Fibroblast of lung (primary cell): ENCODE data around the gene KIAA1958. TPM values are rescaled to one million over a fixed set of nuclear protein-coding genes. Genes with fewer than 3 reads are reported as not detected.

ENCODE experiments used
- DNase-seq, 2 donors: peaks; one replicate each; pipeline versions ENCODE4 v3.0.0 to v3.0.0-alpha.2; 2010; ENCODE audit warnings: low read depth in 2 of 2
- H2AFZ ChIP-seq: 2 replicates; pipeline ENCODE4 v1.5.1; 2012; ENCODE audit warnings: low read length, control low read depth, inconsistent platforms
- H3K27ac ChIP-seq: 2 replicates; pipeline ENCODE4 v1.5.1; 2011; ENCODE audit warnings: low read length, control low read depth; ENCODE audit not compliant: insufficient read depth
- H3K27me3 ChIP-seq: 2 replicates; pipeline ENCODE4 v1.5.1; 2011; ENCODE audit warnings: mild to moderate bottlenecking, low read length; ENCODE audit not compliant: control insufficient read depth, insufficient read depth
- H3K36me3 ChIP-seq: 2 replicates; pipeline ENCODE4 v1.5.1; 2011; ENCODE audit warnings: low read length; ENCODE audit not compliant: control insufficient read depth, insufficient read depth
- H3K4me1 ChIP-seq: 2 replicates; pipeline ENCODE4 v1.5.1; 2011; ENCODE audit warnings: low read length; ENCODE audit not compliant: control insufficient read depth, insufficient read depth; ENCODE audit errors: extremely low read depth
- H3K4me2 ChIP-seq: 2 replicates; pipeline ENCODE4 v1.5.1; 2011; ENCODE audit warnings: low read length, control low read depth; ENCODE audit not compliant: insufficient read depth; ENCODE audit errors: extremely low read depth
- H3K4me3 ChIP-seq, 4 experiments: fragments of 200-600 bp in 1 of 4; sonication (generic) in 1 of 4; replicated peaks in 1 of 4; 2 replicates each; pipeline ENCODE4 v1.5.1; 2011 to 2016; ENCODE audit warnings: low read length in 4 of 4, low read depth in 3 of 4, mild to moderate bottlenecking in 3 of 4, control low read depth in 2 of 4, inconsistent platforms in 1 of 4, mixed read lengths in 1 of 4; ENCODE audit not compliant: insufficient read depth in 1 of 4; ENCODE audit errors: control extremely low read depth in 1 of 4
- H3K79me2 ChIP-seq: 2 replicates; pipeline ENCODE4 v1.5.1; 2012; ENCODE audit warnings: mild to moderate bottlenecking, low read length, inconsistent platforms; ENCODE audit not compliant: control insufficient read depth, insufficient read depth
- H3K9ac ChIP-seq: 2 replicates; pipeline ENCODE4 v1.5.1; 2011; ENCODE audit warnings: mild to moderate bottlenecking, low read length, control low read depth; ENCODE audit not compliant: insufficient read depth
- H3K9me3 ChIP-seq: 2 replicates; pipeline ENCODE4 v1.5.1; 2012; ENCODE audit warnings: low read depth, low read length; ENCODE audit not compliant: control insufficient read depth, insufficient read depth
- H4K20me1 ChIP-seq: 2 replicates; pipeline ENCODE4 v1.5.1; 2011; ENCODE audit warnings: low read length; ENCODE audit not compliant: control insufficient read depth, insufficient read depth; ENCODE audit errors: extremely low read depth
- EZH2 ChIP-seq: IDR thresholded peaks from 2 replicates; pipeline ENCODE4 v1.5.1; 2012; ENCODE audit warnings: low read length, control low read depth, mild to moderate bottlenecking; ENCODE audit errors: missing control alignments
- polyA plus RNA-seq, 2 donors: library from polyadenylated mRNA; depleted of rRNA in 1 of 2; stranded (reverse) in 1 of 2; unstranded in 1 of 2; fragments of >200 nt; gene quantifications; 2 replicates each; pipeline ENCODE4 v1.2.1, GENCODE V29; 2011 to 2012; ENCODE audit warnings: missing spikeins in 1 of 2
- total RNA-seq: library from RNA; depleted of rRNA; stranded (reverse); fragments of >200 nt; gene quantifications from 2 replicates; pipeline ENCODE4 v1.2.1, GENCODE V29; 2014
- TF ChIP-seq, protein P1 (sequence below), 2 donors: IDR thresholded peaks in 1 of 2; conservative IDR thresholded peaks in 1 of 2; 1 replicate in 1 of 2; 2 replicates in 1 of 2; pipeline ENCODE4 v1.5.1; 2011 to 2012; ENCODE audit warnings: low read length in 2 of 2, control low read depth in 1 of 2, inconsistent platforms in 1 of 2, low read depth in 1 of 2, mild to moderate bottlenecking in 1 of 2

KIAA1958 gene
- total and polyA plus RNA-seq, 2 donors (not counting 1 experiment from before 2014, with no cell fraction given) = 0.75 to 3.0 TPM

DNA sequence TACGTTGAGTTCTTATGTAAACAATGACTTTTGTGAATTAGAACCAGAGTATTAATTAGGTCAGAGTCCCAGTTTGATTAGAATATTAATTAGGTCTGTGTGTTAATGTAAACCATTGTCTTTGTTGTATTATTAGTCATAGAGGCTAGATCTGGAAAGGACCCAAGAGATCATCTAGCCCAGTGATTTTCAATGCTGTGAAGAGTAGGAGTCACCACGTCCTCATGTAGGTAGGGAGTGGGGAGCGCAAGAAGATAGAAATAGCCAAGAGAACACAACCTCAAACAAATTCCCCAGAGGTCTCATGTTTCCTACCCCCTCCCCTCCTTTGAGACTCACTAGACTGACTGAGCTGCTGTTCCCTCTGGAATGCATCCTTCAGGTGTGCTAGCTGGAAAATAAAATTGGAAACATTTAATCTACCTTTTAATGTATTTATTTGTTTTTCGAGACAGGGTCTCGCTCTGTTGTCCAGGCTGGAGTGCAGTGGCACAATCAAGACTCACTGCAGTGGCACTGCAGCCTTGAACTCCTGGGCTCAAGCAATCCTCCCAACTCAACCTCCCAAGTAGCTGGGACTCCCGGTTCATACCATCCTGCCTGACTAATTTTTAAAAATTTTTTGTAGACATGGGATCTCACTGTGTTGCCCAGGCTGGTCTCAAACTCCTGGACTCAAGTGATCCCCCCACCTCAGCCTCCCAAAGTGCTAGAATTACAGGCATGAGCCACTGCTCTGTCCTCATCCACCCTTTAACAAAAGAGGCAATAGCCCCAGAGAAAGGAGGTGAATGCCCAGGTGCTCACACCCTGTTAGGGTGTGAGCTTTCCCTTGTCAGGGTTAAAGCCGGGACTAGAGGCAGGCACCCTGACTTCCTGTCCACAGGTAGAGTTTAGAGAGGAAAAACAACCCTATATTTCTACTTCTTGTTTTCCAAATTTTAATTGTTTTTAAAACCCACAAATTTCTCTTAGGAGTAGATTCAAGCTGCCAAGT, 138.4 kb downstream of the KIAA1958 start:
- H3K4me3 ChIP-seq = no peak overlapping the region
- no peak overlapping the region for H3K27ac ChIP-seq
- H3K27me3 ChIP-seq = no peaks in the 10 kb centered on the region
- H3K9ac ChIP-seq = no peak overlapping the region
- no peak overlapping the region for H3K4me2 ChIP-seq
- TF ChIP-seq, protein P1, sequence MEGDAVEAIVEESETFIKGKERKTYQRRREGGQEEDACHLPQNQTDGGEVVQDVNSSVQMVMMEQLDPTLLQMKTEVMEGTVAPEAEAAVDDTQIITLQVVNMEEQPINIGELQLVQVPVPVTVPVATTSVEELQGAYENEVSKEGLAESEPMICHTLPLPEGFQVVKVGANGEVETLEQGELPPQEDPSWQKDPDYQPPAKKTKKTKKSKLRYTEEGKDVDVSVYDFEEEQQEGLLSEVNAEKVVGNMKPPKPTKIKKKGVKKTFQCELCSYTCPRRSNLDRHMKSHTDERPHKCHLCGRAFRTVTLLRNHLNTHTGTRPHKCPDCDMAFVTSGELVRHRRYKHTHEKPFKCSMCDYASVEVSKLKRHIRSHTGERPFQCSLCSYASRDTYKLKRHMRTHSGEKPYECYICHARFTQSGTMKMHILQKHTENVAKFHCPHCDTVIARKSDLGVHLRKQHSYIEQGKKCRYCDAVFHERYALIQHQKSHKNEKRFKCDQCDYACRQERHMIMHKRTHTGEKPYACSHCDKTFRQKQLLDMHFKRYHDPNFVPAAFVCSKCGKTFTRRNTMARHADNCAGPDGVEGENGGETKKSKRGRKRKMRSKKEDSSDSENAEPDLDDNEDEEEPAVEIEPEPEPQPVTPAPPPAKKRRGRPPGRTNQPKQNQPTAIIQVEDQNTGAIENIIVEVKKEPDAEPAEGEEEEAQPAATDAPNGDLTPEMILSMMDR (conservative IDR thresholded peaks at IDR 0.05 in 1 of 2, IDR thresholded peaks at IDR 0.05 in 1 of 2; ENCODE audit: low read depth in 1 of 2, low read length in 2 of 2) = no peak
- no peak for TF ChIP-seq EZH2
- no peaks in the 10 kb centered on the region for H3K79me2 ChIP-seq
- no peaks in the 10 kb centered on the region for H3K9me3 ChIP-seq
- H3K4me1 ChIP-seq = no peaks in the 10 kb centered on the region
- H3K36me3 ChIP-seq = no peaks in the 10 kb centered on the region
- DNase-seq = peak in 1 of 2 donors; percentile 62
- H2AFZ ChIP-seq = no peak overlapping the region
- H4K20me1 ChIP-seq = no peaks in the 10 kb centered on the region

DNA sequence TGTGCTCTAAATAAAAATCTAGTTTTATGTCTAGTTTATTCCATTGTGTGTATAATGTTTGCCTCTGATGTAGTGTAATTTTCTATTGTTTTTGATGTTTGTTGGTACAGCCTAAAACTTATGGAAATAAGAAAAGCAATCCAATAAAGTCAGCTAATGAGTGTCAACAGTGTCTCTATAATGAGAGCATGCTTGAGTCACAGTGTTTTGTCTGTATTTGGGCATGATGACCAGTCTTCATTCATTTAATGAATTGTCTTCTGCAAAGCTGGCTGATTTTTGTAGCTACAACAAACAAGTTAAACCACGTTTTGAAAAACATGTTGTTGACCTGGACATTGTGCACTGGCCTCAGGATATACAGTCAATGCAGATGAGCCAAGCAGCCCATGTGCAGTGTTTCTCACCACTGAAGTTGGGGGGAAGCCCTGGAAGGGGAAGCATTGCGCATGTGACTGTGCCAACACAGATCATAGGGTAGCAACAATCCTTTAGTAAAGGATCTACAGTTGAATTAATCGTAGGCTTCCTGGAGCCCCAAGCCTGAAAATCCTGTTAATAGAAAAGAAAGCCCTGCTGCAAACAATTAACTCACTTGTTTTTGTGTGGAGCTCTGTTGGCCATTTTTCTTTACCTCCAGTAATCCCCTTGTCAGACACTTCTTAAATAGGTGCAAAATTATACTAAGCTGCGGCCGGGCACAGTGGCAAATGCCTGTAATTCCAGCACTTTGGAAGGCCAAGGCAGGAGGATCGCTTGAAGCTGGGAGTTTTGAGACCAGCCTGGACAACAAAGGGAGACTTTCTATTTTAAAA, 143.3 kb downstream of the KIAA1958 start:
- Histone ChIP-seq H3K9me3 (no peaks in the 10 kb centered on the region), H3K4me2 (no peak overlapping the region), H4K20me1 (no peaks in the 10 kb centered on the region), H3K4me3 (no peak overlapping the region), H3K27me3 (no peaks in the 10 kb centered on the region), H3K36me3 (no peaks in the 10 kb centered on the region), H3K27ac (no peak overlapping the region), H3K79me2 (no peaks in the 10 kb centered on the region), H3K4me1 (no peaks in the 10 kb centered on the region), H3K9ac (no peak overlapping the region), H2AFZ (no peak overlapping the region)
- no peak for DNase-seq
- TF ChIP-seq, protein P1 (conservative IDR thresholded peaks at IDR 0.05 in 1 of 2, IDR thresholded peaks at IDR 0.05 in 1 of 2; ENCODE audit: low read depth in 1 of 2, low read length in 2 of 2) = no peak
- TF ChIP-seq EZH2 = no peak
